ENCODE measurements around the gene ARID1B. TPM values are rescaled to one million over a fixed set of nuclear protein-coding genes. Genes with fewer than 3 reads are reported as not detected.

Gene ARID1B
- total RNA-seq, 1 donor from 2014 or later, result 18.5 TPM

DNA sequence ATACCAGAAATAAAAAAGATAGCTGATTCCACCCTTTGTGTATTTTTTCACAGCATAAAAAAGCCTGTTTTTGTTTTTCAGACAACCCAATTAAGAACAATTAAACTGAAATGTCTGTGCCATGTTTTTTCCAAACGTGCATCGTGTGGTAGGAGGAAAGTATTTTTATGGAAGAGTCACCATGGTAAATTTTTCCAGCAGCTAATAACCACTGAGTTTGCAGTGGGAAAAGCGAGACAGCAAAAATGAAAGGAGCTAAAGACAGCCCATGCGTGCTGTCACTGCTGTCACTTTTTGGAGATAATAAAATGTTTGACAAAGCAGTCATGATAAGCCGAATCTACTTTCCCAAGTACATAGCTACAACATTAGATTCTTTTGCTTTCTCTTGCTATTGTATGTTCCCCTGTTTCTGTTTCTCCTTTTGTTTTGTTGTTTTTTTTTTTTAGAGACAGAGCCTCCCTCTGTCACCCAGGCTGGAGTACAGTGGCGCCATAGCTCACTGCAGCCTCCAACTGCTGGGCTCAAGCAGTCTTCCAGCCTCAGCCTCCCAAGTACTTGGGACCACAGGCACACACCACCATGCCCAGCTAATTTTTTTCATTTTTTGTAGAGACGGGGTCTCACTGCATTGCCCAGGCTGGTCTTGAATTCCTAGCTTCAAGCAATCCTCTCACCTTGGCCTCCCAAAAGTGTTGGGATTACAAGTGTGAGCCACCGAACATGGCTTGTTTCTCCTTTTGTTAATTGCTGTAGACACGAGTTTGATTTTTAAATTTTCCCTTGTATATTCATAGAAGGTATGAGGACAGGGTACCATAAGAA, 284.8 kb downstream of the ARID1B start:
- no peak overlapping the region for H3K4me3 ChIP-seq (ENCODE audit: low read depth, low read length)
- TF ChIP-seq, protein P1, sequence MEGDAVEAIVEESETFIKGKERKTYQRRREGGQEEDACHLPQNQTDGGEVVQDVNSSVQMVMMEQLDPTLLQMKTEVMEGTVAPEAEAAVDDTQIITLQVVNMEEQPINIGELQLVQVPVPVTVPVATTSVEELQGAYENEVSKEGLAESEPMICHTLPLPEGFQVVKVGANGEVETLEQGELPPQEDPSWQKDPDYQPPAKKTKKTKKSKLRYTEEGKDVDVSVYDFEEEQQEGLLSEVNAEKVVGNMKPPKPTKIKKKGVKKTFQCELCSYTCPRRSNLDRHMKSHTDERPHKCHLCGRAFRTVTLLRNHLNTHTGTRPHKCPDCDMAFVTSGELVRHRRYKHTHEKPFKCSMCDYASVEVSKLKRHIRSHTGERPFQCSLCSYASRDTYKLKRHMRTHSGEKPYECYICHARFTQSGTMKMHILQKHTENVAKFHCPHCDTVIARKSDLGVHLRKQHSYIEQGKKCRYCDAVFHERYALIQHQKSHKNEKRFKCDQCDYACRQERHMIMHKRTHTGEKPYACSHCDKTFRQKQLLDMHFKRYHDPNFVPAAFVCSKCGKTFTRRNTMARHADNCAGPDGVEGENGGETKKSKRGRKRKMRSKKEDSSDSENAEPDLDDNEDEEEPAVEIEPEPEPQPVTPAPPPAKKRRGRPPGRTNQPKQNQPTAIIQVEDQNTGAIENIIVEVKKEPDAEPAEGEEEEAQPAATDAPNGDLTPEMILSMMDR (conservative IDR thresholded peaks at IDR 0.05; ENCODE audit: low read depth, low read length), result no peak
- DNase-seq (ENCODE audit: low read depth), result no peak

DNA sequence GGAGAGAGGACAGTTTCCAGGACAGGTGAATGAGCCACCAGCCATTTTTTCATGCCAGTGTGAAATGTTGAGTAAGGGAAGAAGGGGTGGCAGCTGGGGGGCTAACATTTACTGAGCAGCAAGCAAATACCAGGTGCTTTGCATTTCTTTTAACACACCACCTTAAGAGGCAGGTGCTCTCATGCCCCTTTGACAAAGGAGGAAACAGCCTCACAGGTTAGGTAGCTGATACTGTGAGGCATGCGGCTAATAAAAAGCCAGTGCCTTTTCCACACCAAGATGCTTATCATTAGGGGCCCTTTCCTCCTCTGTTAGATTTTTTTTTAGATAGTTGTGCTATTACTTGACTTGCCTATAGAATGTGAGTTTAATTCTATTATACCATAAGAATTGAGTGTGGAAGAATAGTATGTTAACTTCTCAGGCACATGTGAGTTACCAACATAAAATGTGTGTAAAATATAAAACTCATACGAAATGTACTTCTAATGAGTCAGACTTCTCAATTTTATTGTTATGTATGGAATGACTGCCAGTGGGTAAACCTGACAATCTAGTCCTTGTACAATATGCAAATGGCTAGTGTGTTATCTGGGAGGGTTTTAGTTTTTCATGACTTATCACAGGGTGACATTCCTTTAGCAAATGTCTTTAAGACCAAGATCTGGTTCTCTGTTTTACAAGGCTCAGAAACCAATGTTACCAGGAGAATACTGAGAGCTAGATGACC, 286.2 kb downstream of the ARID1B start:
- H3K4me3 ChIP-seq (ENCODE audit: low read depth, low read length), result no peak overlapping the region
- TF ChIP-seq, protein P1 (conservative IDR thresholded peaks at IDR 0.05; ENCODE audit: low read depth, low read length), result no peak
- no peak for DNase-seq (ENCODE audit: low read depth)

DNA sequence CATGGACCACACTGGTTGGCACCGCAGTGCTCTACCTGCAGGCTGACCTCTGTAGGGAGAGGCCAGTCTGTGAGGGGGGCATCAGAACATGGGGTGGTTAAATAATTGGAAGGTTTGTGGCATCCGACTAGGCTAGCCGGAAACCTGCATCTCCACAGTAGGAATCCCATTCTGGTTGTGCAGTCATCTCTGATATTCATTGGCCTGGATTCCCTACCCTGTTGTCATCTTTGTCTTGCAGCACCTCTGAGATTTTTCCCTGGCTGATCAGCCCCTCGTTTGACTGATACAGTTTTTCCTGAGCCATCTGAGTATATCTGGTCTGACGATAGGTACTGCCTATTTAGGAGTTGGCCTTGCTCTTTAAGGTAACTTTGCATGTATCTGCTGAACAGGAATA, 286.7 kb downstream of the ARID1B start:
- DNase-seq (ENCODE audit: low read depth), result no peak
- TF ChIP-seq, protein P1 (conservative IDR thresholded peaks at IDR 0.05; ENCODE audit: low read depth, low read length), result no peak
- H3K4me3 ChIP-seq (ENCODE audit: low read depth, low read length), result no peak overlapping the region

DNA sequence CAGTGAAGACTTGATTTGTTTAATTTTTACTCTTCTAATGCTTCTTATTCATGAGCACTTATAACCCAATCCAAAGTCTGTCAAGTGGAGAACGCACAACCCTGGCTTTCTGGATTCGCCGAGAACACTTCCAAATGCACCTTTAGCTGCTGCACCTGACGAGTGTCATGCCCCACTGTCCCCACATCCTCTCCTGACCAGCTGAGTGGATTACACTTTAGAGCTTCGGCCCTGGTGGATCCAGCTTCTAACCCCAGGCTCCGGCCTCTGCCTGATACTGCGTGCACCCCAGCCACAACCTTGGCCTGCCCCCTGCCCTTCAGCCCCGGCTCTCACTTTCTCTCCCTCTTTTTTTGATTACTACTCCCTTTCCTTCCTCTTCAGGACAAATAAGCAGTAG, 287.3 kb downstream of the ARID1B start:
- TF ChIP-seq, protein P1 (conservative IDR thresholded peaks at IDR 0.05; ENCODE audit: low read depth, low read length), result no peak
- H3K4me3 ChIP-seq (ENCODE audit: low read depth, low read length), result no peak overlapping the region
- no peak for DNase-seq (ENCODE audit: low read depth)

DNA sequence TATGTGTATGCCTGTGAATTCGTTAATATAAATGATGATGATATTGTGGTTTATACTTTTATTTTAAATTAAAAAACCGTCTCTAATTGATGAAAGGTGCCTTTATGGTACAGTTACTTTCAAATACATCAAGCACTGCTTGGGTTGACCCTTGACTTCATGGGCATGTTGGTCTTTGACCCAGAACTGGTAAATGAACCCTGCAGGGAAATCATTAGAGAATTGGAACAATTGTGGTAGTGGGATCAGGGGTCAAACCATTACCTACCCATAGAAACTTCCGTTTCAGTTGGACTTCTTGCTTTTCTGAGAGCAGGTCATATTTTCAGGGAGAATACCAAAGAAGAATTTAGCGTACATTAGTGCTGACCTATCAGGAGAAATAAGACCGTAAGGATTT, 288.2 kb downstream of the ARID1B start:
- DNase-seq (ENCODE audit: low read depth), result no peak
- TF ChIP-seq, protein P1 (conservative IDR thresholded peaks at IDR 0.05; ENCODE audit: low read depth, low read length), result no peak
- no peak overlapping the region for H3K4me3 ChIP-seq (ENCODE audit: low read depth, low read length)

DNA sequence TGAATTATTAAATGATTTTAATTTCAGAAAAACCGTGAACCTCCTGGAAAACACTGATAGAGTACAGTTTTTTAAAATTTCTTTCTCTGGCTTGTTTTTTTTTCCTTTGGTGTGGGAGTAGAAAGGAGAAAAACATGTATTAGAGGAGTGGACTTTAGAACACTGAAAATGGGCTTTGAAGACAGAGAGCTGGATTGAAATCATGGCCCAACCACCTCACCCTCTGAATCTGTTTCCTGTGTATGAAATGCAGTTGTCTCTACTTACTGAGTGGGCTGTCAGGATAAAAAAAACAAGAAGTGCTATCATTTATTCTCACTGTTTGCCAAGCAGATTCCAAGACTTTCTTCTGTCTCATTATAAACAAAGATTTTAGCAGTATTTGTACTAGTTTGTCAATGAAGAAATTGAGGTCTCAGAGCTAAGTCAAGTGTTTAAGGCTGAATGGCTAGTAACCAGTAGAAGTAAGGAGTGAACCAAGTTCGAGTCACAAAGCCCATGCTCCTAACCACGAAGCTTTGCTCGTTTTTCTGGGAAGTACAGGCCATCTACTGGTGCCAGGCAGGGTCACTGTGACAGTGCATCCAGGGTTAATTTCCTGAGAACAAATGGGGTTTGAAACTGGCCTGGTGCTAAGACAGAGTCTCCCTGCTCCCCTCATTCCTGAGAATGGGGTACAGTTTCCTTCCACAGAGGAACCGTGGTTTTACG, 289.8 kb downstream of the ARID1B start:
- H3K4me3 ChIP-seq (ENCODE audit: low read depth, low read length), result no peak overlapping the region
- DNase-seq (ENCODE audit: low read depth), result no peak
- TF ChIP-seq, protein P1 (conservative IDR thresholded peaks at IDR 0.05; ENCODE audit: low read depth, low read length), result no peak

All from epithelial cell of proximal tubule (primary cell).